IPS-20b (cell line): ENCODE measurements around the gene COL15A1.
A peak's percentile ranks its signal among the peaks of the same experiment; 100 is the strongest.

ENCODE experiments used
- H3K27ac ChIP-seq: one replicate; pipeline ENCODE4 v1.5.1; 2013; ENCODE audit warnings: low read length
- H3K27me3 ChIP-seq: 2 replicates; pipeline ENCODE4 v1.6.1; 2013; ENCODE audit warnings: mild to moderate bottlenecking, low read length, inconsistent platforms; ENCODE audit not compliant: insufficient read depth
- H3K36me3 ChIP-seq: 2 replicates; pipeline ENCODE4 v1.6.1; 2013; ENCODE audit warnings: low read depth, mild to moderate bottlenecking, inconsistent platforms, low read length, moderate library complexity; ENCODE audit not compliant: insufficient read depth
- H3K4me1 ChIP-seq: 2 replicates; pipeline ENCODE4 v1.6.1; 2013; ENCODE audit warnings: mild to moderate bottlenecking, control low read depth, inconsistent platforms, low read length, moderate library complexity; ENCODE audit not compliant: insufficient read depth
- H3K4me3 ChIP-seq: 2 replicates; pipeline ENCODE4 v1.5.1; 2013; ENCODE audit warnings: mild to moderate bottlenecking, low read length, inconsistent platforms
- H3K9ac ChIP-seq: 2 replicates; pipeline ENCODE4 v1.6.1; 2013; ENCODE audit warnings: low read depth, mild to moderate bottlenecking, inconsistent platforms, low read length, moderate library complexity
- H3K9me3 ChIP-seq: 2 replicates; pipeline ENCODE4 v1.6.1; 2013; ENCODE audit warnings: mild to moderate bottlenecking, low read depth, low read length, inconsistent platforms; ENCODE audit not compliant: insufficient read depth

Gene COL15A1

GRCh38 chr9:98974554-98974953 lies 30.8 kb downstream of the COL15A1 start:
- no peaks in the 10 kb centered on the region for H3K36me3 ChIP-seq
- no peak overlapping the region for H3K9ac ChIP-seq
- no peaks in the 10 kb centered on the region for H3K9me3 ChIP-seq
- peaks cover 12% of the 10 kb centered on the region; the same call in 1 of the 2 replicates for H3K4me1 ChIP-seq
- H3K27me3 ChIP-seq: peaks cover 65% of the 10 kb centered on the region
- no peak overlapping the region for H3K4me3 ChIP-seq
- no peak overlapping the region for H3K27ac ChIP-seq

- no peak overlapping the region for H3K9ac ChIP-seq
- peaks cover 65% of the 10 kb centered on the region for H3K27me3 ChIP-seq
- peak overlapping the region; percentile 53 for H3K4me3 ChIP-seq
- H3K4me1 ChIP-seq: peaks cover 12% of the 10 kb centered on the region; the same call in 1 of the 2 replicates
- H3K36me3 ChIP-seq: no peaks in the 10 kb centered on the region
- no peaks in the 10 kb centered on the region for H3K9me3 ChIP-seq
- no peak overlapping the region for H3K27ac ChIP-seq
Measured at GRCh38 chr9:98974994-98975712, 31.4 kb downstream of the COL15A1 start.

- Histone ChIP-seq H3K4me1 (peaks cover 12% of the 10 kb centered on the region; the same call in 1 of the 2 replicates), H3K36me3 (no peaks in the 10 kb centered on the region), H3K27me3 (peaks cover 65% of the 10 kb centered on the region), H3K9ac (no peak overlapping the region), H3K27ac (no peak overlapping the region), H3K9me3 (no peaks in the 10 kb centered on the region), H3K4me3 (no peak overlapping the region)
Measured at GRCh38 chr9:98975838-98976237, 32.1 kb downstream of the COL15A1 start.

- Histone ChIP-seq H3K4me3 (no peak overlapping the region), H3K36me3 (no peaks in the 10 kb centered on the region), H3K9ac (no peak overlapping the region), H3K4me1 (peaks cover 12% of the 10 kb centered on the region; the same call in 1 of the 2 replicates), H3K27me3 (peaks cover 65% of the 10 kb centered on the region), H3K9me3 (no peaks in the 10 kb centered on the region), H3K27ac (no peak overlapping the region)
Measured at GRCh38 chr9:98977246-98977714, 33.6 kb downstream of the COL15A1 start.

GRCh38 chr9:98977813-98978212 lies 34.1 kb downstream of the COL15A1 start:
- Histone ChIP-seq H3K4me3 (no peak overlapping the region), H3K9me3 (no peaks in the 10 kb centered on the region), H3K4me1 (peaks cover 12% of the 10 kb centered on the region; the same call in 1 of the 2 replicates), H3K36me3 (no peaks in the 10 kb centered on the region), H3K9ac (no peak overlapping the region), H3K27me3 (peaks cover 62% of the 10 kb centered on the region), H3K27ac (no peak overlapping the region)

GRCh38 chr9:98978231-98978681 lies 34.5 kb downstream of the COL15A1 start:
- Histone ChIP-seq H3K36me3 (no peaks in the 10 kb centered on the region), H3K4me3 (no peak overlapping the region), H3K9me3 (no peaks in the 10 kb centered on the region), H3K27ac (no peak overlapping the region), H3K4me1 (peaks cover 12% of the 10 kb centered on the region; the same call in 1 of the 2 replicates), H3K27me3 (peaks cover 57% of the 10 kb centered on the region), H3K9ac (no peak overlapping the region)

- Histone ChIP-seq H3K4me1 (peaks cover 12% of the 10 kb centered on the region; the same call in 1 of the 2 replicates), H3K9ac (no peak overlapping the region), H3K27ac (no peak overlapping the region), H3K4me3 (no peak overlapping the region), H3K36me3 (no peaks in the 10 kb centered on the region), H3K9me3 (no peaks in the 10 kb centered on the region), H3K27me3 (peaks cover 37% of the 10 kb centered on the region)
Measured at GRCh38 chr9:98980291-98980690, 36.6 kb downstream of the COL15A1 start.

GRCh38 chr9:98983295-98984268 lies 39.9 kb downstream of the COL15A1 start:
- peaks cover 4% of the 10 kb centered on the region; the same call in 1 of the 2 replicates for H3K4me1 ChIP-seq
- no peak overlapping the region for H3K9ac ChIP-seq
- no peak overlapping the region for H3K4me3 ChIP-seq
- H3K27me3 ChIP-seq: peaks cover 7% of the 10 kb centered on the region; the same call in 1 of the 2 replicates
- no peaks in the 10 kb centered on the region for H3K9me3 ChIP-seq
- H3K36me3 ChIP-seq: no peaks in the 10 kb centered on the region
- no peak overlapping the region for H3K27ac ChIP-seq

- no peak overlapping the region for H3K27ac ChIP-seq
- H3K36me3 ChIP-seq: no peaks in the 10 kb centered on the region
- no peak overlapping the region for H3K4me3 ChIP-seq
- no peak overlapping the region for H3K9ac ChIP-seq
- no peaks in the 10 kb centered on the region for H3K4me1 ChIP-seq
- no peaks in the 10 kb centered on the region for H3K9me3 ChIP-seq
- H3K27me3 ChIP-seq: no peaks in the 10 kb centered on the region
Measured at GRCh38 chr9:98985596-98985995, 41.9 kb downstream of the COL15A1 start.

GRCh38 chr9:98986866-98987651 lies 43.4 kb downstream of the COL15A1 start:
- H3K27ac ChIP-seq: no peak overlapping the region
- H3K9me3 ChIP-seq: no peaks in the 10 kb centered on the region
- H3K36me3 ChIP-seq: no peaks in the 10 kb centered on the region
- no peaks in the 10 kb centered on the region for H3K4me1 ChIP-seq
- no peak overlapping the region for H3K9ac ChIP-seq
- H3K4me3 ChIP-seq: no peak overlapping the region
- H3K27me3 ChIP-seq: no peaks in the 10 kb centered on the region
